GM19397 (cell line): ENCODE results near the gene OR2T5.
"Not testable (repeated sequence)": the region's sequence is repeated elsewhere in the genome, so short reads cannot be mapped to it uniquely, and the experiment has no call there.

ENCODE experiments used
- ATAC-seq: cut with Tn5 transposase; IDR thresholded peaks from one replicate; pipeline ENCODE4 v1.9.1; 2021; ENCODE audit warnings: mild to moderate bottlenecking, moderate library complexity; ENCODE audit not compliant: unreplicated experiment

OR2T5 gene

DNA sequence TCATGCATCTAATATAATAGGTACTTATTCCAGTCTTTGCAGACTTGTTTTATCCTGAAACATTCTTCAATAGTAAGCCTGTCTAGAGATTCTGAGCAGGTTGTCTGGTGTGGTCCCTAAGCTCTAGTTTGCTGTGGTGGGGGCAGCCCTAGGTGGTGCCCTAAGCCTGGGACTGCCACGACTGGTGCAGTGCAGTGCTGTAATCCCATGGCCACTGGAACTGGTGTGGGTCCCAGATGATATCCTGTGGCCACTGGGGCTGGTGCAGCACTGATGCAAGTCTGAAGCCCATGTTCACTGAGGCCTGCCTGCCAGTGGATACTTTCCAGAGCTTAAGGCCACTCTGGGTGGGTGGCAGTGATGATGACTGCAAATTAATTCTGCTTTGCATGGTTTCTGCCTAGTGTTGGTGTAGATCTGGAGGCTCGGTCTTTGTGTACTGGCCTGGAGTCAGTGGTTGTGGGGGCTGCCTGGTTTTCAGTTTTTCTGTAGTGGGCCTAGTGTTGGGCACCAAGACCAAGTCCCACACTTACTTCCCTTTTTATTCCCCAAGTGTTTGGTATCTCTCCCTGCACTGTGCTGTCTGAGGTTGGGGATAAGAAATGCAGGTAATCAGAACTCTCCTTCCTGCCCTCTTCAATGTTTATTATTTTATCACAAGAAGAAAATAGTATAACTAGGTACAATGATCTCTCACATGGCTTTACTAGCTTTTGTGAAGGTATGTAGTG, 12.1 kb downstream of the OR2T5 start:
- not testable (repeated sequence) for ATAC-seq

DNA sequence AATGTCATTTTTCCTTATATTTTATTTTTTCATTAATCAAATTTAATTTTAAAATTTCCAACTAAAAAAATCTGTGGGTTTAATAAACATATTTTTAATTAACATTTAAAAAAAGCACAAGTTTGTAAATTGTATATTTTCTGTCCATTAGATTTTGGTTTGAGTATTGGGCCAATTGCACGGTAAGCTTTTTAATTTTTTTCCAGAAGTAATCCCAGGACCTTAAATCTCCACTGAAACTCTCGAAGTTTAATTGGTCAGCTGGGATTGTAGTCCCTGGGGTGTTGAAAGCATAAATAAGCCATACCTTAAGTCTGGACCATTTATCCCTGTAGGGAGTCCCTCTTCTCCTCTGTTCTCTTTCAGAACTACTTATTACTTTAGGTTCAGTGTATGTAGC, 19.4 kb downstream of the OR2T5 start, which contains the start of gene OR2G6:
TSS of gene OR2G6 (plus strand) at position 301 of the 400 bp plus-strand sequence. CDS start 13,574 bp downstream, outside the sequence.
- not testable (repeated sequence) for ATAC-seq

DNA sequence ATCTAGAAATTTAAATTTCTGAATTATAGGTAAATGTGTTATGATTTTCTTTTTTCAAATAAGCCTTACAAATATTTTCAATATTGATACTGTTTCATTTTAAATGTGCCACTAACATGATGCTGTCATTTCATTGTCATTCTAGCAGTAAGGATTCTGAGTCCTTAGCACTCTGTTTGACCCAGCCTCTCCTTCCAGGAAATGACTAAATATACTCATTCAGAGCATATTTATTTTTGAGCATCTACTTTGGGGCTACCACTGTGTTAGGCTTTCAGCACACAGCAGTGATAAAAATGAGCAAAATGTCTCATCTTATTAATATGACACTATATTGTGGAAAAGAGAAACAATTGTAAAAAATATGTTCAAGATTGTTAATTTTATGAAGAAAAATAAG, 21.8 kb downstream of the OR2T5 start:
- not testable (repeated sequence) for ATAC-seq

DNA sequence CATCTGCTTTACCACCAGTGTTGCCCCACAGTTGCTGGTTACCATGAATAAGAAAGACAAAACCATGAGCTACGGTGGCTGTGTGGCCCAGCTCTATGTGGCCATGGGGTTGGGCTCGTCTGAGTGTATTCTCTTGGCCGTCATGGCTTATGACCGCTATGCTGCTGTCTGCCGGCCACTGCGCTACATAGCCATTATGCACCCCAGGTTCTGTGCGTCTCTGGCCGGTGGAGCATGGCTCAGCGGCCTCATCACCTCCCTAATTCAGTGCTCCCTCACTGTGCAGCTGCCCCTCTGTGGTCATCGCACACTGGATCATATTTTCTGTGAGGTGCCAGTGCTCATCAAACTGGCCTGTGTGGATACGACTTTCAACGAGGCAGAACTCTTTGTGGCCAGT, 33.5 kb downstream of the OR2T5 start:
- ATAC-seq: no peak

DNA sequence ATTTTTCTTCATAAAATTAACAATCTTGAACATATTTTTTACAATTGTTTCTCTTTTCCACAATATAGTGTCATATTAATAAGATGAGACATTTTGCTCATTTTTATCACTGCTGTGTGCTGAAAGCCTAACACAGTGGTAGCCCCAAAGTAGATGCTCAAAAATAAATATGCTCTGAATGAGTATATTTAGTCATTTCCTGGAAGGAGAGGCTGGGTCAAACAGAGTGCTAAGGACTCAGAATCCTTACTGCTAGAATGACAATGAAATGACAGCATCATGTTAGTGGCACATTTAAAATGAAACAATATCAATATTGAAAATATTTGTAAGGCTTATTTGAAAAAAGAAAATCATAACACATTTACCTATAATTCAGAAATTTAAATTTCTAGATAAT, 49.1 kb downstream of the OR2T5 start:
- not testable (repeated sequence) for ATAC-seq
